Stimulated activated CD4-positive, alpha-beta T cell treated with anti-CD3 and anti-CD28 coated beads, TNF-alpha, amount 100 ng/mL, for 1 hour (primary cell): ENCODE measurements around the gene NLGN1.
"Not testable (repeated sequence)": the region's sequence is repeated elsewhere in the genome, so short reads cannot be mapped to it uniquely, and the experiment has no call there.

Source experiments
- DNase-seq, 3 donors: peaks; one replicate each; pipeline ENCODE4 v3.0.0-alpha.2; 2020; ENCODE audit warnings: low read depth in 3 of 3, low spot score in 1 of 3

NLGN1 gene

DNA sequence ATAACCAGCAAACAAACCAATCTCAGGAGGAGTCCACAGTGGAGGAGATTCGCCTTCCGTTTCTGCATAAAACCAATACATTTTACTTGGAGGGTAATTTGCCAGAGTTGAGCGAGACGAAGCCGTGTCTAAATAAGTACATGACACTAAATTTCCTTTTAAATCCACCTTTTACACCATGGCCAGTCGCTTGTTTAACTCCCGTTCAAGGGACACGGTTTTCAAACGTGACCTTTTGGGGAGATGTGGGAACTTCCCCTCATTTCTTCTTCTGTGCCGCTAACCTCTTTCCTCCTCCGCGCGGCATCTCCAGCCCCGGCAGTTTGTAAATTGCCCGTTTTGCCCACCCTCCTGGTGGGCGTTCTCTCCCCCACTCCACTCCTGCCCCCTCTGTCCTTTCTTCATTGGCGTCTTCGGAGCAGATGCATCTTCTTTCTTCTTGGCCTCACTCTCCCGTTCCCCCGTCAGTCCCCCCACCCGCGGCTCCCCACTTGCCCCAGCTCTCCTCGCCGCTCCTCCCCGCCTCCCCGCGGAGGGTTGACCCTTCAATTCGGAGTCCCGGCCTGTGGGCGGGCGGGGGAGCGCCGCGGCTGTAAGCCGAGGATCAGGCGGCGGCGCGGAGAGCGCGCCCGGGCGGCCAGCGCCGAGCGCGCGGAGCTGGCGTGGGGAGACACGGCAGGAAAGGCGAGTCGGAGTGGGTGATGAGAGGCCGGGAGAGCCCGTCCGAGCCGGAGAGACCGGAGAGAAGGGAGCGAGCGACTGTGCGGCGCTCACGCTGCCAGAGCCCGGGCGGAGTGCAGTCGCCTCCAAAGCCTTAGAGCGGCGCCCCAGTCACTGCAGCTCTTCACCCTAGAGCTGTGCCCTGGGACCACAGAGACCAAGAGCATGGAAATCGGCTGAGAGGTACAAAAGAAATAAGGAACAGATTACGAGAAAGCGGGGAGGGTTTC lies at the start of gene NLGN1:
Gene NLGN1, plus strand, starts transcription at position 584 of the 950 bp plus-strand sequence.
- no peak for DNase-seq

DNA sequence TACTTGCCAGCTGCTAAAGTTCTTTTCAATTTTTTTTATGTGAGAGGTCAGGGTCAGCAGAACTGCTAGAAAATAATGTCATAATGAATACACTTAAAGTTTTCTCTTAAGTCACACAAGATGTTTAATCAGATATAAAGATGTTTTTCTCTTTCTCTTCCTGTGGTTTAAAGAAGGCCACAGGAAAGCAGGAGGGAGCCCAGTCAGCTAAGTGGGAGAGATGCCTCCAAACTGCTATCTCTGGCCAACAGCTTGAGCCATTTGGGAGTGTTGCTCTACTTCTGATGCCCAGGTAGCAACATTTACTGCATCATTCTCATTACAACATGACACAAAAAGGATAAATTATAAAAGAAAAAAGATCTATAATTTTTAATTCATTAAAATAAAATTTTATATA lies 45.7 kb upstream of the NLGN1 start:
- DNase-seq, result no peak

DNA sequence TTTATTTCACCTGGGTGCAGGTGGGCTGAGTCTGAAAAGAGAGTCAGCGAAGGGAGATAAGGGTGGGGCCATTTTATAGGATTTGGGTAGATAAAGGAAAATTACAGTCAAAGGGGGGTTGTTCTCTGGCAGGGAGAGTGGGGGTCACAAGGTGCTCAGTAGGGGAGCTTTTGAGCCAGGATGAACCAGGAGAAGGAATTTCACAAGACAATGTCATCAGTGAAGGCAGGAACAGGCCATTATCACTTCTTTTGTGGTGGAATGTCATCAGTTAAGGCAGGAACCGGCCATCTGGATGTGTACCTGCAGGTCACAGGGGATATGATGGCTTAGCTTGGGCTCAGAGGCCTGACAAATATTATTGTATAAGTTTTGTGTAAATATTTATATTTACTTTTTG lies 44.4 kb upstream of the NLGN1 start:
- not testable (repeated sequence) for DNase-seq

GRCh38 chr3:173354124-173354523 lies 43.4 kb upstream of the NLGN1 start:
- no peak for DNase-seq

- DNase-seq, result no peak
These were observed 25.6 kb upstream of the NLGN1 start for GRCh38 chr3:173371848-173372487.

DNA sequence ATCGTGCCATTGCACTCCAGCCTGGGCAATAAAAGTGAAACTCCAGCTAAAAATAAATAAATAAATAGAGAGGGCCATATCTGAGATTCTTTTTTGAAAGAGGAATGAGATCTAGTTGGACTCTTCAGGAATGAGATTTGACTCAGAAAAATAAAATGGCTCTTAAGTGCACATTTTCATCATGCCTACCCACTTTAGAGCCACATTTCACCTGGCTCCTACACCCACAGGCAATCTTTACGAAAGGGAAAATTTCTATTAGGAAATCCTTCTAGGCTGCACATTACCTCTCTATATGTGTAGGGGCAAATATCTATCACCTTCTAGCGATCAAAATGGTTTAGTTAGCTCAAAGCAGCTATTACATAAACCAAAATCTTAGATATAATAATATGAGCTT lies 16.9 kb upstream of the NLGN1 start:
- no peak for DNase-seq

GRCh38 chr3:173381936-173382335 lies 15.6 kb upstream of the NLGN1 start:
- not testable (repeated sequence) for DNase-seq

- no peak for DNase-seq
These were observed 2.5 kb upstream of the NLGN1 start for GRCh38 chr3:173395073-173395411.

GRCh38 chr3:173395412-173396181 lies 1.9 kb upstream of the NLGN1 start:
- no peak for DNase-seq

- no peak for DNase-seq
These were observed 1.1 kb upstream of the NLGN1 start for GRCh38 chr3:173396191-173397041.

DNA sequence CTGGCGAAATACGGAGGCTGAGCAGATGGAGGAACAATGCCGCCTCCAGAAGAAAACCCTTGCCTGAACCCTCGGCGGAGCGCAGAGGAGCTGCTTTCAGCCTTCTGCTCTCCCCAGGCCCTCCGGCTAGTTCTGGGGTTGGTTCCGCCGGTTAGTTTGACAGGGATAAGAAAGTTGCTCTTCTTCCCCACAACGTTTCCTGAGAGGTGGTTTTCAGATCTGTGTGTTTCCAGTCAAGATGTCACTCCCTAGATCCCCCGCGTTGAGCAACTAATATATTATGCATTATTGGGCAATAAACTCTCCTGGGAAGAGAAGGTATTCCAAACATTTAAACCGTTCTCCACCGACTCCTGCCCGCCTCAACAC lies 551 bp downstream of the NLGN1 start:
- no peak for DNase-seq

GRCh38 chr3:173399044-173399443 lies 1.5 kb downstream of the NLGN1 start:
- DNase-seq, result no peak

GRCh38 chr3:173401369-173401768 lies 3.8 kb downstream of the NLGN1 start:
- no peak for DNase-seq

DNA sequence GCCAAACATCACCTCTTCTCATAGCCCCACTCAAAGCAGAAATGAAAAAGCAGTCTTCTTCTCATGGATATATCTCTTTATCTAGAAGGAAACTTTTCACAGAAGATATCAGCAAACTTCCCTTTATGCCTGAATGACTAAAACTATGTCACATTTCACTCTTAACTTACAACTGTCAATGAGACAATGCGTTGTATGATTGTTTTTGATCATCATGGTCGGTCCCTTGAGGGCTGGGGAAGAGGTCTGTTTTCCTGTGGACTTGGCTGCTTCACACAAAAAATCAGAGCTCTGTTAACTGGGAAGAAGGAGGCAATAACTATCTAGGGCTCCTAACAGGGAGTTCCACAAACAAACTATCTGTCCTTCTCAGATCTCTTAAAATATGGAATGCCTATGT lies 5.1 kb downstream of the NLGN1 start:
- no peak for DNase-seq

- DNase-seq, result no peak
These were observed 5.8 kb downstream of the NLGN1 start for GRCh38 chr3:173403376-173403775.

DNA sequence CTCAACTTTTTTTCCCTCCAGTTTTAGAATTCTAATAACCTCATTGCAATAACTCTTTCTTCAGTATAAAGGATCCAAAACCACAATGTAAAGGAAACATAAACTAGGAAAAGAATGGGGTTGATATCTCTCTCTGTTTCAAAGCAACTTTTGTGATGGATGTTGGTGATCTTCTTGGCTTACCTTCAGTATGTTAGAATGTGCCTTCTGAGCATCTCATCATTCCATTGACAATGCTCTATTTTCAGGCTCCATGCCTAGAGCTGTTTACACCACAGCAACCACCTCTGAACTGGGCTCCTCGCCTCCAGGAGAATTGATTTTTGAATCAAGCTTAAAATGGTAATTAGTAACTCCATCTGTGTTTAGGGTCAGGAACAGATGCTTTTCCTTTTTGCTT lies 6.6 kb downstream of the NLGN1 start:
- no peak for DNase-seq

- DNase-seq, result no peak
These were observed 12.9 kb downstream of the NLGN1 start for GRCh38 chr3:173410436-173410835.

GRCh38 chr3:173410849-173411248 lies 13.3 kb downstream of the NLGN1 start:
- DNase-seq, result no peak

DNA sequence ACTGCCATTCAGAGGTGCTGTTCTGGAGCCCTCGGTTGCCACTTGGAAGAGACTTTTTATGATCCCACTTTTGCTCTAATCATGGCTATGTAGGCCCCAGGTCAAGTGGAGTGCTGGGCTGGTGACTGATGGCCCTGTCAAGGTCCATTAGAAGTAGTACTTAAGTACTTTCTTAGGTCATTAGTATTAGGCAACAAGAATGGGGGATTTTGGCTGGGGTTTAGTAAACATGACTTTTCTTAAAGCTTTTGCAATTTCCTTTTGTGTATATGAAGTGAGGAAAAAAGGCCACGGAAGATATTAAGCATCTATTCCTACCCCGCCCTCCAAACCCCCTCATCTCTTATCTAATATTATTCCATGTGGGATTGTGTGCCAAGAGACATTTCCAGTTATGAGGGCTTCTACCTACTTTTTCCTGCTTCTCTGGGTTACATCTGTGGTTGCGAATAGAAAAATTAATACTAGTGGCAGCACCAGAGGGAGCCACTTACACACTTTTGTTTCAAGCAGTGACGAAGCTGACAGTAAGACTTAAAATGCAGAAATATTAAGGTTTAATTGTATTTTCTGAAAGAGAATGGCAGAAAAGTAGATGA lies 13.9 kb downstream of the NLGN1 start:
- DNase-seq, result no peak

GRCh38 chr3:173416070-173416469 lies 18.5 kb downstream of the NLGN1 start:
- no peak for DNase-seq

- no peak for DNase-seq
These were observed 31.5 kb downstream of the NLGN1 start for GRCh38 chr3:173429076-173429475.
